Activated CD8-positive, alpha-beta memory T cell treated with anti-CD3 and anti-CD28 coated beads, Interleukin-2, amount 10 ng/mL, durations not matched to agents 7 days and 5 days (primary cell): ENCODE data around the gene CEP112. TPM values are rescaled to one million over a fixed set of nuclear protein-coding genes. Genes with fewer than 3 reads are reported as not detected.

ENCODE experiments used
- ATAC-seq: fragments of 150-1000 bp; cut with Tn5 transposase; one replicate; pipeline ENCODE4 v1.10.0; 2021; ENCODE audit warnings: moderate library complexity
- CTCF ChIA-PET: fragments of 350-600 bp; sonication (Branson Sonifier 250); formaldehyde crosslinking; loops from one replicate; lab custom pipeline; 2021; ENCODE audit warnings: antibody characterized with exemption; lab: Charles Lee
- DNase-seq: peaks from one replicate; pipeline ENCODE4 v3.0.0-alpha.2; 2020
- H3K27ac Mint-ChIP-seq: one replicate; pipeline ENCODE4 v1.8.0; 2021; ENCODE audit warnings: mild to moderate bottlenecking, mixed read lengths
- H3K27me3 Mint-ChIP-seq: one replicate; pipeline ENCODE4 v1.8.0; 2021; ENCODE audit warnings: mixed read lengths
- H3K36me3 Mint-ChIP-seq: one replicate; pipeline ENCODE4 v1.8.0; 2021; ENCODE audit warnings: mild to moderate bottlenecking, mixed read lengths
- H3K4me1 Mint-ChIP-seq: one replicate; pipeline ENCODE4 v1.8.0; 2021; ENCODE audit warnings: mixed read lengths
- H3K4me3 Mint-ChIP-seq: one replicate; pipeline ENCODE4 v1.8.0; 2021; ENCODE audit warnings: mild to moderate bottlenecking, moderate library complexity, mixed read lengths
- H3K9me3 Mint-ChIP-seq: one replicate; pipeline ENCODE4 v1.8.0; 2022; ENCODE audit warnings: low read depth, mixed read lengths
- total RNA-seq, 2 experiments: library from RNA; stranded (reverse); gene quantifications; one replicate each; pipeline ENCODE4 v1.2.3, GENCODE V29; 2021

CEP112 gene
- total RNA-seq, 2 experiments from 2014 or later = 3.1 to 5.0 TPM

GRCh38 chr17:66056148-66056547, 135.8 kb downstream of the CEP112 start:
- DNase-seq (no peak), ATAC-seq (no peak)
- Mint-ChIP-seq H3K27ac (no peak overlapping the region), H3K27me3 (no peaks in the 10 kb centered on the region), H3K4me1 (no peaks in the 10 kb centered on the region), H3K9me3 (peaks cover 3% of the 10 kb centered on the region), H3K36me3 (no peaks in the 10 kb centered on the region), H3K4me3 (no peak overlapping the region)
- CTCF ChIA-PET = no interaction called here

- Mint-ChIP-seq H3K4me3 (no peak overlapping the region), H3K27me3 (no peaks in the 10 kb centered on the region), H3K36me3 (peaks cover 4% of the 10 kb centered on the region), H3K4me1 (no peaks in the 10 kb centered on the region), H3K9me3 (peaks cover 3% of the 10 kb centered on the region), H3K27ac (no peak overlapping the region)
- ATAC-seq = no peak
- CTCF ChIA-PET = no interaction called here
- no peak for DNase-seq
These were observed 137.7 kb downstream of the CEP112 start for GRCh38 chr17:66054242-66054641.

- no peaks in the 10 kb centered on the region for H3K27me3 Mint-ChIP-seq
- CTCF ChIA-PET = no interaction called here
These were observed 147.8 kb downstream of the CEP112 start for GRCh38 chr17:66044083-66044482.

GRCh38 chr17:66043419-66043818, 148.5 kb downstream of the CEP112 start:
- Mint-ChIP-seq H3K27me3 (no peaks in the 10 kb centered on the region), H3K4me3 (no peak overlapping the region), H3K27ac (no peak overlapping the region), H3K9me3 (no peaks in the 10 kb centered on the region), H3K4me1 (no peaks in the 10 kb centered on the region), H3K36me3 (no peaks in the 10 kb centered on the region)
- DNase-seq (no peak), ATAC-seq (no peak)
- CTCF ChIA-PET = no interaction called here

More at GRCh38 chr17:66044083-66044482, 147.8 kb downstream of the CEP112 start:
- no peaks in the 10 kb centered on the region for H3K9me3 Mint-ChIP-seq
- ATAC-seq (no peak), DNase-seq (no peak)
- no peaks in the 10 kb centered on the region for H3K36me3 Mint-ChIP-seq
- H3K4me3 Mint-ChIP-seq = no peak overlapping the region
- H3K4me1 Mint-ChIP-seq = no peaks in the 10 kb centered on the region
- H3K27ac Mint-ChIP-seq = no peak overlapping the region

GRCh38 chr17:66040402-66040801, 151.5 kb downstream of the CEP112 start:
- H3K9me3 Mint-ChIP-seq = no peaks in the 10 kb centered on the region
- no peak overlapping the region for H3K4me3 Mint-ChIP-seq
- DNase-seq (no peak), ATAC-seq (no peak)
- no peak overlapping the region for H3K27ac Mint-ChIP-seq
- no peaks in the 10 kb centered on the region for H3K27me3 Mint-ChIP-seq
- no peaks in the 10 kb centered on the region for H3K4me1 Mint-ChIP-seq
- H3K36me3 Mint-ChIP-seq = peaks cover 2% of the 10 kb centered on the region
- CTCF ChIA-PET = interaction anchor here (0.7 kb wide), 1 partner anchor 186 kb away, joined by 3 read pairs; no protein-coding TSS in a partner anchor

- ATAC-seq (no peak), DNase-seq (no peak)
- H3K27me3 Mint-ChIP-seq = no peaks in the 10 kb centered on the region
- no peak overlapping the region for H3K27ac Mint-ChIP-seq
- H3K36me3 Mint-ChIP-seq = peaks cover 2% of the 10 kb centered on the region
- CTCF ChIA-PET = no interaction called here
- no peak overlapping the region for H3K4me3 Mint-ChIP-seq
- peaks cover 3% of the 10 kb centered on the region for H3K4me1 Mint-ChIP-seq
- H3K9me3 Mint-ChIP-seq = no peaks in the 10 kb centered on the region
These were observed 153.8 kb downstream of the CEP112 start for GRCh38 chr17:66038125-66038524.

- peaks cover 10% of the 10 kb centered on the region for H3K4me1 Mint-ChIP-seq
- peaks cover 2% of the 10 kb centered on the region for H3K36me3 Mint-ChIP-seq
- CTCF ChIA-PET = no interaction called here
- DNase-seq = no peak
- no peak overlapping the region for H3K4me3 Mint-ChIP-seq
- H3K27me3 Mint-ChIP-seq = no peaks in the 10 kb centered on the region
- H3K9me3 Mint-ChIP-seq = no peaks in the 10 kb centered on the region
- no peak for ATAC-seq
- H3K27ac Mint-ChIP-seq = no peak overlapping the region
These were observed 154.7 kb downstream of the CEP112 start for GRCh38 chr17:66037221-66037620.

GRCh38 chr17:66032082-66032712, 159.7 kb downstream of the CEP112 start:
- ATAC-seq (peak; percentile 68), DNase-seq (no peak)
- peaks cover 15% of the 10 kb centered on the region for H3K4me1 Mint-ChIP-seq
- CTCF ChIA-PET = no interaction called here
- no peaks in the 10 kb centered on the region for H3K9me3 Mint-ChIP-seq
- peaks cover 6% of the 10 kb centered on the region for H3K27me3 Mint-ChIP-seq
- H3K36me3 Mint-ChIP-seq = peaks cover 4% of the 10 kb centered on the region
- no peak overlapping the region for H3K4me3 Mint-ChIP-seq
- no peak overlapping the region for H3K27ac Mint-ChIP-seq

- no peaks in the 10 kb centered on the region for H3K4me1 Mint-ChIP-seq
- peaks cover 3% of the 10 kb centered on the region for H3K36me3 Mint-ChIP-seq
These were observed 166.4 kb downstream of the CEP112 start for GRCh38 chr17:66025551-66025950.

GRCh38 chr17:66021757-66022156, 170.2 kb downstream of the CEP112 start:
- Mint-ChIP-seq H3K27ac (no peak overlapping the region), H3K4me1 (no peaks in the 10 kb centered on the region), H3K9me3 (peaks cover 10% of the 10 kb centered on the region), H3K36me3 (peaks cover 3% of the 10 kb centered on the region), H3K27me3 (no peaks in the 10 kb centered on the region), H3K4me3 (no peak overlapping the region)
- no peak for ATAC-seq
- CTCF ChIA-PET = no interaction called here
- no peak for DNase-seq

More at GRCh38 chr17:66025551-66025950, 166.4 kb downstream of the CEP112 start:
- no peak for DNase-seq
- CTCF ChIA-PET = no interaction called here
- Mint-ChIP-seq H3K9me3 (peaks cover 10% of the 10 kb centered on the region), H3K4me3 (no peak overlapping the region), H3K27me3 (no peaks in the 10 kb centered on the region), H3K27ac (no peak overlapping the region)
- no peak for ATAC-seq

GRCh38 chr17:66018786-66019185, 173.1 kb downstream of the CEP112 start:
- Mint-ChIP-seq H3K4me1 (no peaks in the 10 kb centered on the region), H3K27ac (no peak overlapping the region)
- CTCF ChIA-PET = no interaction called here

GRCh38 chr17:66016231-66016630, 175.7 kb downstream of the CEP112 start:
- Mint-ChIP-seq H3K27ac (no peak overlapping the region), H3K9me3 (peaks cover 2% of the 10 kb centered on the region), H3K4me3 (no peak overlapping the region), H3K4me1 (no peaks in the 10 kb centered on the region), H3K27me3 (no peaks in the 10 kb centered on the region), H3K36me3 (no peaks in the 10 kb centered on the region)
- DNase-seq (no peak), ATAC-seq (no peak)
- CTCF ChIA-PET = no interaction called here

More at GRCh38 chr17:66018786-66019185, 173.1 kb downstream of the CEP112 start:
- H3K27me3 Mint-ChIP-seq = no peaks in the 10 kb centered on the region
- ATAC-seq = no peak
- no peaks in the 10 kb centered on the region for H3K36me3 Mint-ChIP-seq
- H3K9me3 Mint-ChIP-seq = peaks cover 6% of the 10 kb centered on the region
- DNase-seq = no peak
- H3K4me3 Mint-ChIP-seq = no peak overlapping the region

- Mint-ChIP-seq H3K4me1 (no peaks in the 10 kb centered on the region), H3K27me3 (peaks cover 8% of the 10 kb centered on the region), H3K27ac (no peak overlapping the region), H3K4me3 (no peak overlapping the region), H3K36me3 (no peaks in the 10 kb centered on the region), H3K9me3 (peaks cover 8% of the 10 kb centered on the region)
- ATAC-seq (no peak), DNase-seq (no peak)
- CTCF ChIA-PET = no interaction called here
These were observed 183.3 kb downstream of the CEP112 start for GRCh38 chr17:66008680-66009079.

GRCh38 chr17:66006654-66007053, 185.3 kb downstream of the CEP112 start:
- Mint-ChIP-seq H3K27ac (no peak overlapping the region), H3K27me3 (peaks cover 8% of the 10 kb centered on the region), H3K4me3 (no peak overlapping the region), H3K9me3 (peaks cover 5% of the 10 kb centered on the region), H3K4me1 (no peaks in the 10 kb centered on the region), H3K36me3 (no peaks in the 10 kb centered on the region)
- no peak for DNase-seq
- CTCF ChIA-PET = no interaction called here
- no peak for ATAC-seq
